Activated CD8-positive, alpha-beta T cell treated with anti-CD3 and anti-CD28 coated beads for 36 hours (primary cell): Measurements from ENCODE around the gene SV2A. TPM values are rescaled to one million over a fixed set of nuclear protein-coding genes. Genes with fewer than 3 reads are reported as not detected.

Experiments
- ATAC-seq: fragments of 200-7000 bp; cut with Tn5 transposase; one replicate; pipeline ENCODE4 v1.10.0; 2021; ENCODE audit warnings: mild to moderate bottlenecking, moderate library complexity
- CTCF ChIA-PET: fragments of 350-600 bp; sonication (Branson Sonifier 250); formaldehyde crosslinking; loops from one replicate; lab custom pipeline; 2021; ENCODE audit warnings: antibody characterized with exemption; lab: Charles Lee
- POLR2A ChIA-PET: fragments of 350-600 bp; sonication (Branson Sonifier 250); formaldehyde crosslinking; loops from one replicate; lab custom pipeline; 2021; ENCODE audit warnings: antibody characterized with exemption; lab: Charles Lee
- DNase-seq: peaks from one replicate; pipeline ENCODE4 v3.0.0-alpha.2; 2020
- H3K27ac Mint-ChIP-seq: one replicate; pipeline ENCODE4 v1.8.0; 2021; ENCODE audit warnings: mild to moderate bottlenecking, mixed read lengths
- H3K27me3 Mint-ChIP-seq: one replicate; pipeline ENCODE4 v1.8.0; 2021; ENCODE audit warnings: mixed read lengths
- H3K36me3 Mint-ChIP-seq: one replicate; pipeline ENCODE4 v1.8.0; 2021; ENCODE audit warnings: low read depth, mixed read lengths
- H3K4me1 Mint-ChIP-seq: one replicate; pipeline ENCODE4 v1.8.0; 2021; ENCODE audit warnings: low read depth, mixed read lengths
- H3K4me3 Mint-ChIP-seq: one replicate; pipeline ENCODE4 v1.8.0; 2021; ENCODE audit warnings: mild to moderate bottlenecking, moderate library complexity, mixed read lengths
- H3K9me3 Mint-ChIP-seq: one replicate; pipeline ENCODE4 v1.8.0; 2021; ENCODE audit warnings: mixed read lengths
- intact Hi-C: fragments of 100-400 bp; cut with micrococcal nuclease; formaldehyde crosslinking; loops from one replicate; pipeline ENCODE4 v1.10.0; 2022
- total RNA-seq, 2 experiments: library from RNA; stranded (reverse); gene quantifications; one replicate each; pipeline ENCODE4 v1.2.3, GENCODE V29; 2021
- TF ChIP-seq, protein P1 (sequence below): fragments of 200-600 bp; IDR thresholded peaks from one replicate; pipeline ENCODE4 v1.8.0; 2022; ENCODE audit warnings: antibody characterized with exemption, mild to moderate bottlenecking

SV2A gene
- total RNA-seq, 2 experiments from 2014 or later: 8.2 to 9.1 TPM

- intact Hi-C loops: no loop called here
- POLR2A ChIA-PET: interaction anchor here (0.8 to 6.8 kb wide), 12 partner anchors 7 to 351 kb away, joined by 3 to 325 read pairs (median 32); partner anchors contain the start of genes ANP32E, BOLA1, SF3B4 and VPS45
- CTCF ChIA-PET: interaction anchor here (1.3 to 2.0 kb wide), 4 partner anchors 40 to 303 kb away, joined by 3 to 5 read pairs (median 3); no protein-coding TSS in a partner anchor
- DNase-seq (peak; percentile 63), ATAC-seq (no peak)
- H3K27ac Mint-ChIP-seq: no peak overlapping the region
- H3K36me3 Mint-ChIP-seq: no peaks in the 10 kb centered on the region
- TF ChIP-seq, protein P1, sequence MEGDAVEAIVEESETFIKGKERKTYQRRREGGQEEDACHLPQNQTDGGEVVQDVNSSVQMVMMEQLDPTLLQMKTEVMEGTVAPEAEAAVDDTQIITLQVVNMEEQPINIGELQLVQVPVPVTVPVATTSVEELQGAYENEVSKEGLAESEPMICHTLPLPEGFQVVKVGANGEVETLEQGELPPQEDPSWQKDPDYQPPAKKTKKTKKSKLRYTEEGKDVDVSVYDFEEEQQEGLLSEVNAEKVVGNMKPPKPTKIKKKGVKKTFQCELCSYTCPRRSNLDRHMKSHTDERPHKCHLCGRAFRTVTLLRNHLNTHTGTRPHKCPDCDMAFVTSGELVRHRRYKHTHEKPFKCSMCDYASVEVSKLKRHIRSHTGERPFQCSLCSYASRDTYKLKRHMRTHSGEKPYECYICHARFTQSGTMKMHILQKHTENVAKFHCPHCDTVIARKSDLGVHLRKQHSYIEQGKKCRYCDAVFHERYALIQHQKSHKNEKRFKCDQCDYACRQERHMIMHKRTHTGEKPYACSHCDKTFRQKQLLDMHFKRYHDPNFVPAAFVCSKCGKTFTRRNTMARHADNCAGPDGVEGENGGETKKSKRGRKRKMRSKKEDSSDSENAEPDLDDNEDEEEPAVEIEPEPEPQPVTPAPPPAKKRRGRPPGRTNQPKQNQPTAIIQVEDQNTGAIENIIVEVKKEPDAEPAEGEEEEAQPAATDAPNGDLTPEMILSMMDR: no peak
- no peak overlapping the region for H3K4me3 Mint-ChIP-seq
- no peaks in the 10 kb centered on the region for H3K9me3 Mint-ChIP-seq
- peaks cover 2% of the 10 kb centered on the region for H3K27me3 Mint-ChIP-seq
- peaks cover 20% of the 10 kb centered on the region for H3K4me1 Mint-ChIP-seq
Measured at GRCh38 chr1:149884433-149885338, 33.0 kb downstream of the SV2A start.

DNA sequence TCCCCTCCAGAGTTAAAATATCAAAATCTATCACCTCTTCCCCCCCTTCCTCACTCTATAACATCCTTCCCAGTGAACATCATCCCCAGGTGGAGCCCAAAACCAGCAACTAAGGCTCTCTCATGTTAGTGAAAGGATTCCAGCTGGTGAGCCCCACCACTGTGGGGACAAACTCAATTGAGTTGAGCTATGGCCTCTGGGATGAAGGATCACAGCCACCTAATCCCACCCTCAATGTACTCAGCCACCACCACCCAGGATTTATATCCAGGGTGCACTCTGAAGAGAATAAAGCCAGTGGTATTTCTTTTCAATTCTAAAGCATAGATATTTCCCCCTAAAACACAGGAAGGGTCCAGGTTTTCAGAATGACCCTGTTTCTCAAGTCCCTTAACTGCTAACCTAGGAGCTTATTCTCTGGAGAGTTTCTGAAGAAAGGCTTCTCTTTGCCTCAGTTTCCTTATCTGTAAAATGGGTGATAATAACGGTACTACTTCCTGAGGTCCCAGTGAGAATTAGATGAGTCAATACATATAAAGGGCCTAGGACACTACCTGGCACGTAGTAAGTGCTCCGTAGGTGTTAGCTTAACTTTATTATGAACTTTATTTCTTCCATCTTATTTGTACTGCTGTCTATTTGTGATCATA, 33.9 kb downstream of the SV2A start:
- DNase-seq: no peak
- TF ChIP-seq, protein P1: no peak
- H3K36me3 Mint-ChIP-seq: no peaks in the 10 kb centered on the region
- H3K27me3 Mint-ChIP-seq: peaks cover 2% of the 10 kb centered on the region
- CTCF ChIA-PET: interaction anchor here (1.3 kb wide), 1 partner anchor 79 kb away, joined by 3 read pairs; no protein-coding TSS in a partner anchor
- no peak overlapping the region for H3K4me3 Mint-ChIP-seq
- no peaks in the 10 kb centered on the region for H3K9me3 Mint-ChIP-seq
- POLR2A ChIA-PET: interaction anchor here (1.8 to 6.8 kb wide), 3 partner anchors 17 to 126 kb away, joined by 5 to 325 read pairs (median 104); partner anchors contain the start of gene BOLA1
- ATAC-seq: no peak
- peaks cover 26% of the 10 kb centered on the region for H3K4me1 Mint-ChIP-seq
- no peak overlapping the region for H3K27ac Mint-ChIP-seq
- intact Hi-C loops: no loop called here

- ChIA-PET POLR2A (interaction anchor here (0.9 kb wide), 1 partner anchor 38 kb away, joined by 4 read pairs; no protein-coding TSS in a partner anchor), CTCF (no interaction called here)
- TF ChIP-seq, protein P1: no peak
- intact Hi-C loops: no loop called here
- ATAC-seq (no peak), DNase-seq (no peak)
- Mint-ChIP-seq H3K4me1 (peaks cover 30% of the 10 kb centered on the region), H3K36me3 (no peaks in the 10 kb centered on the region), H3K4me3 (no peak overlapping the region), H3K9me3 (no peaks in the 10 kb centered on the region), H3K27me3 (no peaks in the 10 kb centered on the region), H3K27ac (peak overlapping the region; percentile 9)
Measured at GRCh38 chr1:149881876-149882275, 35.8 kb downstream of the SV2A start.

GRCh38 chr1:149879556-149879955, 38.1 kb downstream of the SV2A start:
- intact Hi-C loops: no loop called here
- Mint-ChIP-seq H3K4me3 (peak overlapping the region; percentile 9), H3K27ac (peak overlapping the region; percentile 76), H3K4me1 (peaks cover 30% of the 10 kb centered on the region), H3K9me3 (no peaks in the 10 kb centered on the region), H3K27me3 (no peaks in the 10 kb centered on the region), H3K36me3 (no peaks in the 10 kb centered on the region)
- DNase-seq (peak; percentile 44), ATAC-seq (peak; percentile 66)
- TF ChIP-seq, protein P1: no peak
- POLR2A ChIA-PET: interaction anchor here (0.9 kb wide), 1 partner anchor 8 kb away, joined by 3 read pairs; no protein-coding TSS in a partner anchor
- CTCF ChIA-PET: no interaction called here
